Lung (tissue), 12 donors: ENCODE measurements around the gene ADAM23. TPM values are rescaled to one million over a fixed set of nuclear protein-coding genes. Genes with fewer than 3 reads are reported as not detected.

Experiments used
- ATAC-seq: fragments of 200-7000 bp; cut with Tn5 transposase; one replicate; pipeline ENCODE4 v1.9.1; 2020; ENCODE audit warnings: moderate number of reproducible peaks; ENCODE audit not compliant: insufficient read depth, low FRiP score
- DNase-seq, 3 donors: peaks; one replicate each; pipeline ENCODE4 v3.0.0-alpha.2; 2013 to 2017
- H3K27ac ChIP-seq, 2 donors: one replicate each; pipeline ENCODE4 v1.5.1; 2013; ENCODE audit warnings: mild to moderate bottlenecking in 2 of 2, moderate library complexity in 2 of 2, control low read depth in 1 of 2, inconsistent platforms in 1 of 2, low read depth in 1 of 2, low read length in 1 of 2
- H3K27me3 ChIP-seq, 3 donors: one replicate each; pipeline ENCODE4 v1.5.1; 2013; ENCODE audit warnings: low read length in 2 of 3; ENCODE audit not compliant: control insufficient read depth in 3 of 3, insufficient read depth in 3 of 3
- H3K36me3 ChIP-seq, 4 donors: one replicate each; pipeline ENCODE4 v1.5.1; 2013; ENCODE audit warnings: low read length in 4 of 4, mild to moderate bottlenecking in 1 of 4, moderate library complexity in 1 of 4; ENCODE audit not compliant: control insufficient read depth in 4 of 4, insufficient read depth in 4 of 4
- H3K4me1 ChIP-seq, 5 donors: one replicate each; pipeline ENCODE4 v1.5.1; 2013; ENCODE audit warnings: low read length in 5 of 5, mild to moderate bottlenecking in 2 of 5, moderate library complexity in 1 of 5; ENCODE audit not compliant: control insufficient read depth in 5 of 5, insufficient read depth in 5 of 5
- H3K4me3 ChIP-seq: one replicate; pipeline ENCODE4 v1.5.1; 2013; ENCODE audit warnings: mild to moderate bottlenecking, control low read depth, moderate library complexity
- H3K9ac ChIP-seq, 2 donors: one replicate each; pipeline ENCODE4 v1.5.1; 2013; ENCODE audit warnings: low read length in 2 of 2, control low read depth in 1 of 2; ENCODE audit not compliant: insufficient read depth in 1 of 2
- H3K9me3 ChIP-seq, 4 donors: one replicate each; pipeline ENCODE4 v1.5.1; 2013; ENCODE audit warnings: low read length in 3 of 4, mild to moderate bottlenecking in 1 of 4, moderate library complexity in 1 of 4; ENCODE audit not compliant: control insufficient read depth in 4 of 4, insufficient read depth in 3 of 4
- WGBS, 2 donors: extraction: QIAGEN DNeasy Blood & Tissue Kit; methylation state at CpG; one replicate each; pipeline ENCODE4 v1.1.7; 2013; 5-methylcytosine and 5-hydroxymethylcytosine counted together
- polyA plus RNA-seq, 2 donors: library from polyadenylated mRNA; stranded (reverse); fragments of 200-250 nt; gene quantifications; one replicate each; pipeline ENCODE4 v1.2.1, GENCODE V29; 2013
- total RNA-seq, 2 donors: library from RNA; depleted of rRNA in 1 of 2; stranded (reverse); fragments of >200 nt in 1 of 2; gene quantifications; one replicate each; pipeline ENCODE4 v1.2.1, GENCODE V29; 2014 to 2021
- TF ChIP-seq, protein P1 (sequence below): IDR thresholded peaks from 2 replicates; pipeline ENCODE4 v1.5.1; 2012; ENCODE audit warnings: mild to moderate bottlenecking; ENCODE audit errors: control extremely low read depth, extremely low read depth
- donor health status: control.
- donor health status: control.
- donor health status: Bipolar disorder and iron deficiency.
- donor health status: healthy.
- donor health status: DM: yes; HTN: yes; CAD: no.

Gene ADAM23
- total and polyA plus RNA-seq, 4 donors, result 0.57 to 1.7 (median 1.2) TPM

DNA sequence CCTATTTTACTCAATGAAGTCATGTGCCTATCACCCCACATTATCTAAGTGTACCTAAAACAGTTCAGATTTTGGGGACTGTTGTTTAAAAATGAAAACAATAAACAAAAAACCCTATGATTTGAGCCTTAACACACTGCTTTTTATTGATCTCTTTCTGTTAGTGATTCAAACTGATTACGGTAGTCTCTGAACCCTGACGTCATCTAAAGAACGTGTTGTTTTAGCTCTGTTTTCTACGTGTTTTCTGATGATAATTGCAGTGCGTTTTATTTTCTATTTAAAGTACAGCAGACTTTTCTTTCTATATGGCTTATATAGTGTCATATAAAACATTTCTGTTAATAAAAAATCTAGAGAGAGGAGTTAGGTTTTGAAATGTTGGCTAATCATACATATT, 105.1 kb downstream of the ADAM23 start:
- H3K9me3 ChIP-seq, result no peaks in the 10 kb centered on the region
- no peaks in the 10 kb centered on the region for H3K27me3 ChIP-seq
- TF ChIP-seq, protein P1, sequence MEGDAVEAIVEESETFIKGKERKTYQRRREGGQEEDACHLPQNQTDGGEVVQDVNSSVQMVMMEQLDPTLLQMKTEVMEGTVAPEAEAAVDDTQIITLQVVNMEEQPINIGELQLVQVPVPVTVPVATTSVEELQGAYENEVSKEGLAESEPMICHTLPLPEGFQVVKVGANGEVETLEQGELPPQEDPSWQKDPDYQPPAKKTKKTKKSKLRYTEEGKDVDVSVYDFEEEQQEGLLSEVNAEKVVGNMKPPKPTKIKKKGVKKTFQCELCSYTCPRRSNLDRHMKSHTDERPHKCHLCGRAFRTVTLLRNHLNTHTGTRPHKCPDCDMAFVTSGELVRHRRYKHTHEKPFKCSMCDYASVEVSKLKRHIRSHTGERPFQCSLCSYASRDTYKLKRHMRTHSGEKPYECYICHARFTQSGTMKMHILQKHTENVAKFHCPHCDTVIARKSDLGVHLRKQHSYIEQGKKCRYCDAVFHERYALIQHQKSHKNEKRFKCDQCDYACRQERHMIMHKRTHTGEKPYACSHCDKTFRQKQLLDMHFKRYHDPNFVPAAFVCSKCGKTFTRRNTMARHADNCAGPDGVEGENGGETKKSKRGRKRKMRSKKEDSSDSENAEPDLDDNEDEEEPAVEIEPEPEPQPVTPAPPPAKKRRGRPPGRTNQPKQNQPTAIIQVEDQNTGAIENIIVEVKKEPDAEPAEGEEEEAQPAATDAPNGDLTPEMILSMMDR, result no peak
- no peak overlapping the region for H3K4me3 ChIP-seq
- H3K36me3 ChIP-seq, result no peaks in the 10 kb centered on the region
- no peaks in the 10 kb centered on the region for H3K4me1 ChIP-seq
- H3K9ac ChIP-seq, result no peak overlapping the region
- no peak overlapping the region for H3K27ac ChIP-seq
- ATAC-seq (no peak), DNase-seq (no peak)
- 93 to 95% methylated on average over 5 of the region's 5 CpGs for WGBS, 2 donors

- Histone ChIP-seq H3K36me3 (no peaks in the 10 kb centered on the region), H3K4me1 (peaks cover 0 to 2% (median 0%) of the 10 kb centered on the region in 5 donors), H3K9ac (no peak overlapping the region), H3K9me3 (no peaks in the 10 kb centered on the region), H3K27ac (no peak overlapping the region), H3K27me3 (no peaks in the 10 kb centered on the region), H3K4me3 (no peak overlapping the region)
- ATAC-seq (no peak), DNase-seq (peak in 2 of 3 donors; percentile 68 to 75)
- TF ChIP-seq, protein P1, result no peak
Measured at GRCh38 chr2:206555721-206556120, 112.4 kb downstream of the ADAM23 start.

- Histone ChIP-seq H3K36me3 (no peaks in the 10 kb centered on the region), H3K27ac (no peak overlapping the region), H3K4me1 (peaks cover 0 to 2% (median 0%) of the 10 kb centered on the region in 5 donors), H3K9ac (no peak overlapping the region), H3K27me3 (no peaks in the 10 kb centered on the region), H3K9me3 (no peaks in the 10 kb centered on the region), H3K4me3 (no peak overlapping the region)
- TF ChIP-seq, protein P1, result no peak
- no peak for ATAC-seq
- DNase-seq, result peak in 2 of 3 donors; percentile 54 to 66
- WGBS, 2 donors, result 58 to 71% methylated on average over 5 of the region's 5 CpGs
Measured at GRCh38 chr2:206556357-206556949, 113.1 kb downstream of the ADAM23 start.

DNA sequence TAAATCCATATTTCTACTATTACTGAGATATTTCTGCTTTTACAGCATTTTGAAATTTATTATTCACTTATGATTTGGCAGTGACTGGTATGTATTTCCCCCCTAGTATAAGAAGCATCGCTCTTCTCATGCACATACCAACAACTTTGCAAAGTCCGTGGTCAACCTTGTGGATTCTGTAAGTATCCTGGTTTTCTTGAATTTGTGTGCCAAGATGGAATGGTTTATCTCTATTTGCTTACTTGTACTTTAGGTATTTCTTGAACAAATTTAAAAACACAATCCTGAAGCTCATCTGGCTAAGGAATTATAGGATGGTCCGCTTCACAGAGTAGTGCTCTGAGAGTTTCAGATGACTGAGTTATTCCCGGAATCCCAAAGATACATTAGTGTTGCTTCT, 114.0 kb downstream of the ADAM23 start:
- ATAC-seq (no peak), DNase-seq (no peak)
- H3K27ac ChIP-seq, result no peak overlapping the region
- H3K4me1 ChIP-seq, result peaks cover 0 to 2% (median 0%) of the 10 kb centered on the region in 5 donors
- no peaks in the 10 kb centered on the region for H3K9me3 ChIP-seq
- 90 to 95% methylated on average over 4 of the region's 4 CpGs for WGBS, 2 donors
- H3K9ac ChIP-seq, result no peak overlapping the region
- H3K36me3 ChIP-seq, result no peaks in the 10 kb centered on the region
- H3K27me3 ChIP-seq, result no peaks in the 10 kb centered on the region
- TF ChIP-seq, protein P1, result no peak
- no peak overlapping the region for H3K4me3 ChIP-seq
